DMS114 treated with DMSO at 0.1 percent for 48 hours (cell line): Measurements from ENCODE around the gene IL17C.

ENCODE experiments used
- DNase-seq: peaks from one replicate; lab custom pipeline; 2025; ENCODE audit not compliant: unreplicated experiment; lab: John Stamatoyannopoulos, UW

IL17C gene, protein sequence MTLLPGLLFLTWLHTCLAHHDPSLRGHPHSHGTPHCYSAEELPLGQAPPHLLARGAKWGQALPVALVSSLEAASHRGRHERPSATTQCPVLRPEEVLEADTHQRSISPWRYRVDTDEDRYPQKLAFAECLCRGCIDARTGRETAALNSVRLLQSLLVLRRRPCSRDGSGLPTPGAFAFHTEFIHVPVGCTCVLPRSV

GRCh38 chr16:88638323-88639230 is at the start of gene IL17C:
Gene IL17C, plus strand, starts transcription at chr16:88638572. Its CDS starts 70 bp downstream, at chr16:88638642.
- DNase-seq: no peak

DNA sequence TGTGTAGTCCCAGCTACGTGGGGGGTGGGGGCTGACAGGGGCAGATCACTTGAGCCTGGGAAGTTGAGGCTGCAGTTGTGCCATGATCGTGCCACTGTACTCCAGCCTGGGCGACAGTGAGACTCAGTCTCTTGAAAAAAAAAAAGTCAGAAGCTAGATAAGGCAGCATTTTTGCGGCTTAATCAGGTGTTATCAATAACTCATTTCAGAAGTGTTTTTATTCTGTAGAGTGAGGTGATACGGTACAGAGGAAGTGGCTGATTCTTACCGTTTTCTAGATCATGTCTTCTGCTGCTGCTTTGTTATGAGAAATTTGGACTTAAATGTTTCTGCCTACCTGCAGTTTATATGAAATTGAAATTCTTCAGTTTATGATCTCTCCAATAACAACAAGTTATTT is 49.6 kb upstream of the IL17C start:
- DNase-seq: no peak

DNA sequence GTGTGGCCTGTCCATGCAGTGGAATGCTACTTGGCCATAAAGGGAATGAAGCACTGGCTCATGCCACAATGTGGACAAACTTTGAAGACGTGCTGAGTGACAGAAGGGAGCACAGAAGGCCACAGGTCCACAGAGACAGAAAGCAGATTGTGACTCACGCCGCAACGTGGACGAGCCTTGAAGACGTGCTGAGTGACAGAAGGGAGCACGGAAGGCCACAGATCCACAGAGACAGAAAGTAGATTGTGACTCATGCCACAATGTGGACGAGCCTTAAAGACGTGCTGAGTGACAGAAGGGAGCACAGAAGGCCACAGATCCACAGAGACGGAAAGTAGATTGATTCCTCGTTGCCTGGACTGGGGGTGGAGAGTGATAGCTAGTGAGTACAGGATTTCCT is 48.9 kb upstream of the IL17C start:
- DNase-seq: no peak

- DNase-seq: no peak
Measured at GRCh38 chr16:88591577-88592021, 46.8 kb upstream of the IL17C start.

- no peak for DNase-seq
Measured at GRCh38 chr16:88593061-88593460, 45.3 kb upstream of the IL17C start.

DNA sequence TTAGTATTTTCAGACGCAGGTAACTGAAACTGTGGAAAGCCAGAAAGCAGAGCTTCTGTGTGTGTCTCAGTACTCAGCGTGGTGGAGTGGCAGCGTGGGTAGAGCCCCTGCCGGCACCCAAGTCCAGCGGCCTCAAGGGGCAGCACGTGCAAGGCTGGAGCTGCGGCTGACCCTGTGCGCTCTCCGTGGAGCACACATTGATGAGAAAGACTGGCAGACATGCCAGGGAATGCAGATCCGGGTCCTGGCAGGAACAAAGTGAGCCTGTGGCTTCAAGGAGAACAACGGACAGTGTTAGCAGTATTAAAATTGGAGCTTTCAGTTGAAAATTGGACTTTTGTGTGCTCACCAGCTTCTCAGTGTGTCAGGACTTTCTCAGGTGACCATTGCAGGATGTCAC is 44.9 kb upstream of the IL17C start:
- no peak for DNase-seq

DNA sequence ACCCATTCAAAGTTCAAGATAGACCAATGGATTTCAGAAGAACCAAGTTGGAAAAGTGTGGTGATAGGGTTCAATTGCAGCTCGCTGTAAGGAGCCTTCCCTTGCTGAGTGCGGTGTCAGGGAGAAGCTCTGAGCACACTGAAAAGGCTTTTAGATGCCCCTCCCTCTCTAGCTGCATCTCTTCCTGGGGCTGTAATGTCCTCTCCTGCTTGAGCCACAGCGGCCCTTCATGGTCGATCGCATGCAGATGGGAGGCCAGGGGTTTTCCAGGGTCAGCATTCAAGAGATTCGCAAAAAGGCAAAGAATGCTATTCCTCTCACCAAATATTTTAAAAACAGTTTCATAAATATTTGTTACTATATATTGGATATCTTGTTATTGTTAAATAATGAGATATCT is 44.5 kb upstream of the IL17C start:
- no peak for DNase-seq

DNA sequence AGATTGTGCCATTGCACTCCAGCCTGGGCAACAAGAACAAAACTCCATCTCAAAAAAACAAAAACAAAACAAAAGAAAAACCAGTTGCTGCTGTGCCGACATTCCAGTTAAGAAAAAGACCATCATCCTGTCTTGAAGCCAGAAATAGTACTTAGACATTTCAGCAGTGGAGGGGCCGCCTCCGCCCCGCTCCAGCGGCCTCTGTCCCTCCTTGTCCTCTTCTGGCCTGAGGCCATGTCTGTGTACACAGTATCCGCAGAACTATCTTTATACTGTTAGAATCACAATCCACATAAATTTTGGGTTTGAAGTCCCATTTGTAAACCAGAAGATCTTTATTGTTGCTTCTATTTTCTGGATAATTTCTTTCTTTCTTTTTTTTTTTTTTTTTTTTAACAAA is 43.3 kb upstream of the IL17C start:
- DNase-seq: no peak

DNA sequence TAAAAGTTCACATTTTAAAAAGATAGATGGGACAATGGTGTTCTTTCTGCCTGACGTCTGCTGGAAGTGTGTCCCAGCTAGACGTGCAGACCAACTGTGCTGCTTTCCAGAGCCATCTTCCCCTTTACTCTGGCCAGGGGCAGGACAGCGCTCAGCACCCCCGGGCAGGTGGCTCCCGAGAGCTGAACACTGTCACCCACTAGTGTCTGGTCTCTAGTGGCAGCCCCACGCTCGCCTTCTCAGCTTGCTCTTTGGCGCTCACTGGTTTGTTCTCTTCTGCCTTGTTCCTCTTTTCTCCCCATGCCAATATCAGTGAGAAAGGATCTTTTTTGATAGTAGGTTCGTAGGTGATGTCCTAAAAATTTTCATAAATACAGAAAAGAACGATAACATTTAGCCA is 42.5 kb upstream of the IL17C start:
- no peak for DNase-seq

DNA sequence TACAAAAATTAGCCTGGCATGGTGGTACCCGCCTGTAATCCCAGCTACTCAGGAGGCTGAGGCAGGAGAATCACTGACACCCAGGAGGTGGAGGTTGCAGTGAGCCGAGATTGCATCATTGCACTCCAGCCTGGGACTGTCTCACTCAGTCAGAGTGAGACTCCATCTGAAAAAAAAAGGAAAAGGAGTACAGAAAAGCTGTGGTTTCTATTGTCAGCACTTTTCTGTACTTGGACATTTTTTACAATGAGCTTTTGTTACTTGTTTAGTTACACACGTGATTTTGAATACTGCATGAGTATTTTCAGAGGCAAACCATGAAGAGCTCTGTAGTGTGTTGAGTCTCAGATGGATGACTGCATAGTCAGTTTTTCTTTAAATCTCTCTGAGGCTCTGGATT is 41.9 kb upstream of the IL17C start:
- DNase-seq: no peak

- DNase-seq: no peak
Measured at GRCh38 chr16:88597856-88598491, 40.4 kb upstream of the IL17C start.

- DNase-seq: no peak
Measured at GRCh38 chr16:88599092-88599733, 39.2 kb upstream of the IL17C start.

DNA sequence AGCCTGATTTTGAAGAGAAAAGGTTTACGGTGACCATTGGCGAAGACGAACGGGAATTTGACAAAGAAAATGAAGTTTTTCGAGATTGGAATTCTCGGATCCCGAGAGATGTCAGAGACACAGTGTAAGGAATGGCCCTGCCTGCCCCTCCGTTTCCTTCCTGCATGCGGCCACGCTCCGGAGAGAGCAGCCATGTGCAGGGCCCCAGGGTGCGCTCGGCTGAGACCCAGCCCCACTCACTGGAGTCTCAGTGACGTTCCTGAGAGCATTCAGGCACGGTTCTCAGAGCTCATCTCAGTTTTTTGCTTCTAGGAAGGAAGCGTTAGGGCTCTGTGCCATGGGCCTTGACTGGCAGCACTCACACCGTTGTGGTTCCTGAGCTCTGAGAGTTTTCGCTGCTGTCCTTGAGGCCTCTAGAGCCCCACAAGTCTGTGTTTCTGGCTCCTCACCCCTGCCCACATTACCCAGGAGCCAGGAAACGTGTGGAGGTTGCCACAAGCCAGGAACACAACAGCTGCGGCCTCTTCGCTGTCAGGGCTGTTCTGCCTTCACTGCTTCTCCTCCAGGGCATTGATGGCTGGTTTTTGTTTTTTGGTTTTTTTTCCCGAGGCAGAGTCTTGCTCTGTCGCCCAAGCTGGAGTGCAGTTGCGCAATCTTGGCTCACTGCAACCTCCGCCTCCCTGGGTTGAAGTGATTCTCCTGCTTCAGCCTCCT is 38.4 kb upstream of the IL17C start:
- DNase-seq: no peak

DNA sequence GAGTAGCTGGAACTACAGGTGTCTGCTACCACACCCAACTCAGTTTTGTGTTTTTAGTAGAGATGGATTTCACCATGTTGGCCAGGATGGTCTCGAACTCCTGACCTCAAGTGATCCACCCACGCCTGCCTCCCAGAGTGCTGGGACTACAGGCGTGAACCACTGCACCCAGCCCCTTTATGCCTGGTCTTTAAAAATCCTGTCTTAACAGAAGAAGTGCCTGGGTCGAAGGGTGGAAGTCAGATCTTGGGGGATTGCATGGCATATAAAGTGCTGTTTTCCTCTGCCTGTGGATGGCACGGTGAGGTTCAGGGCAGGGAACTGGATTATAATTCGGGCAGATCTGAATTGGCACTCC is 37.9 kb upstream of the IL17C start:
- no peak for DNase-seq

- DNase-seq: no peak
Measured at GRCh38 chr16:88601313-88602036, 36.9 kb upstream of the IL17C start.

DNA sequence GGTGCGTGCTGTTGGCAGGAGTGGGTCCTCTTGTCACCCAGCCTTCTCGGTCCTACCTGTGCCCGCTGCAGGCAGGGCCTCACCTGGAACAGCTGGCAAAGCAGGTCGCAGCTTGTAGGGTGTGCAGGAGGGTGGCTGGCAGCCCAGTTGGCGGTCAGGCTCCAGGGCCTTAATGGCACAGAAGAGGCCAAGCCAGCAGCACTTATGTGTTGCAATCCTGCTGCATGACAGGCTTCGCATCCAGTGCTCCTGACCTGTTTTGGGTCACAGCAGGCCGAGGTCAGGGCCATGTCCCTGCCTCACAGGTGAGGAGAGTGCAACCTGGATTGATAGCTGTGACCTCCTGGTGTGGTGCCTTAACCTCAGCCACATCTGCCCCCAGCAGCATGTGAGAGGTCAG is 36.3 kb upstream of the IL17C start:
- DNase-seq: no peak

GRCh38 chr16:88605186-88606147 is 32.9 kb upstream of the IL17C start:
- no peak for DNase-seq

- DNase-seq: no peak
Measured at GRCh38 chr16:88606148-88606757, 32.1 kb upstream of the IL17C start.

DNA sequence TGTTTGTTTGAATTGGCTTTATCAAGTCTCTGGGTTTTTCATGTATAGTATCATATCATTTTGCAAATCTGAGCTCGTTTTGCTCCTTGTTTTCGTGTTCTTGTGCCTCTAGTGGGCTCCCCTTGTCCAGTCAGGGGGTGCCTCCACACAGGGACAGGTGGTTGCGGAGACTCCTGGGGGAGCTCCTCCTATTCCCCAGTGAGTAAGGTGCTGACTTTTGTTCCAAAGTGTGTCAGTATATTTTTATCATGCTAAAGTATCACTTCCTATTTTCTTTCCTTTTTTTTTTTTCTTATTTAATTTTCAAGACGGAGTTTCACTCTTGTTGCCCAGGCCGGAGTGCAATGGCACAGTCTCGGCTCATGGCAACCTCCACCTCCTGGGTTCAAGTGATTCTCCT is 30.3 kb upstream of the IL17C start:
- DNase-seq: no peak
